ENCODE results near the gene MYO16. TPM values are rescaled to one million over a fixed set of nuclear protein-coding genes. Genes with fewer than 3 reads are reported as not detected.
A peak's percentile ranks its signal among the peaks of the same experiment; 100 is the strongest.
"Not testable (repeated sequence)": the region's sequence is repeated elsewhere in the genome, so short reads cannot be mapped to it uniquely, and the experiment has no call there.

MYO16 gene
- total and polyA plus RNA-seq, 8 donors = 1.1 to 2.5 (median 1.7) TPM

- no peaks in the 10 kb centered on the region for H3K36me3 ChIP-seq
- H3K9me3 ChIP-seq = no peaks in the 10 kb centered on the region
- intact Hi-C loops (cut with DNase I) = no loop called here
- H3K4me1 ChIP-seq = no peaks in the 10 kb centered on the region
- DNase-seq (peak in 1 of 4 donors; percentile 60), ATAC-seq (no peak)
- no peak overlapping the region for H3K27ac ChIP-seq
- H3K27me3 ChIP-seq = peaks cover 0 to 7% of the 10 kb centered on the region in 2 donors
- no peak overlapping the region for H3K4me3 ChIP-seq
- TF ChIP-seq CTCF (IDR thresholded peaks at IDR 0.05) = no peak
Measured at GRCh38 chr13:109088624-109088917, 459.2 kb downstream of the MYO16 start.

GRCh38 chr13:109090796-109091195 is 461.4 kb downstream of the MYO16 start:
- H3K27ac ChIP-seq = no peak overlapping the region
- no peaks in the 10 kb centered on the region for H3K9me3 ChIP-seq
- intact Hi-C loops (cut with DNase I) = no loop called here
- DNase-seq (peak in 1 of 4 donors; percentile 0), ATAC-seq (no peak)
- no peak for TF ChIP-seq CTCF (IDR thresholded peaks at IDR 0.05)
- H3K36me3 ChIP-seq = no peaks in the 10 kb centered on the region
- H3K4me1 ChIP-seq = no peaks in the 10 kb centered on the region
- H3K4me3 ChIP-seq = no peak overlapping the region
- peaks cover 0 to 7% of the 10 kb centered on the region in 2 donors for H3K27me3 ChIP-seq

- Histone ChIP-seq H3K4me1 (no peaks in the 10 kb centered on the region), H3K27ac (no peak overlapping the region), H3K9me3 (no peaks in the 10 kb centered on the region), H3K4me3 (no peak overlapping the region), H3K27me3 (peaks cover 0 to 7% of the 10 kb centered on the region in 2 donors), H3K36me3 (no peaks in the 10 kb centered on the region)
- intact Hi-C loops (cut with DNase I) = no loop called here
- ATAC-seq (no peak), DNase-seq (no peak)
- no peak for TF ChIP-seq CTCF (IDR thresholded peaks at IDR 0.05)
Measured at GRCh38 chr13:109091249-109091648, 461.8 kb downstream of the MYO16 start.

- DNase-seq = not testable (repeated sequence)
Measured at GRCh38 chr13:109092186-109092585, 462.8 kb downstream of the MYO16 start.

GRCh38 chr13:109093998-109094397 is 464.6 kb downstream of the MYO16 start:
- DNase-seq = no peak
- no peaks in the 10 kb centered on the region for H3K4me1 ChIP-seq
- no peak for ATAC-seq
- H3K4me3 ChIP-seq = no peak overlapping the region
- TF ChIP-seq CTCF (IDR thresholded peaks at IDR 0.05) = no peak
- H3K9me3 ChIP-seq = peaks cover 0 to 2% of the 10 kb centered on the region in 2 donors
- peaks cover 0 to 7% of the 10 kb centered on the region in 2 donors for H3K27me3 ChIP-seq
- no peak overlapping the region for H3K27ac ChIP-seq
- H3K36me3 ChIP-seq = no peaks in the 10 kb centered on the region
- intact Hi-C loops (cut with DNase I) = no loop called here

More at GRCh38 chr13:109092186-109092585, 462.8 kb downstream of the MYO16 start:
- H3K27ac ChIP-seq; ATAC-seq; H3K4me3 ChIP-seq; H3K27me3 ChIP-seq; intact Hi-C loops (cut with DNase I); H3K4me1 ChIP-seq; H3K9me3 ChIP-seq; H3K36me3 ChIP-seq: not testable (repeated sequence)

GRCh38 chr13:109095126-109095525 is 465.7 kb downstream of the MYO16 start:
- no peak for ATAC-seq
- intact Hi-C loops (cut with DNase I) = no loop called here

More at GRCh38 chr13:109095126-109095525, 465.7 kb downstream of the MYO16 start:
- DNase-seq = no peak
- no peak for TF ChIP-seq CTCF (IDR thresholded peaks at IDR 0.05)
- Histone ChIP-seq H3K36me3 (no peaks in the 10 kb centered on the region), H3K27me3 (peaks cover 0 to 4% of the 10 kb centered on the region in 2 donors), H3K4me1 (no peaks in the 10 kb centered on the region), H3K9me3 (peaks cover 0 to 2% of the 10 kb centered on the region in 2 donors), H3K27ac (no peak overlapping the region), H3K4me3 (no peak overlapping the region)

Data from left lung (tissue), 10 donors.